Activated T-helper 2 cell treated with anti-CD3 and anti-CD28 coated beads, Interferon-gamma antibody, Interleukin-2, Interleukin-4, amounts not matched to agents 10 μg/mL and 5 μg/mL and 100 μg/mL, durations not matched to agents 14 hours and 24 hours and 36 hours (primary cell): ENCODE results near the gene ALKBH3. TPM values are rescaled to one million over a fixed set of nuclear protein-coding genes. Genes with fewer than 3 reads are reported as not detected.

ENCODE experiments used
- DNase-seq: peaks from one replicate; pipeline ENCODE4 v3.0.0; 2021; ENCODE audit warnings: low spot score
- H3K27ac Mint-ChIP-seq: one replicate; pipeline ENCODE4 v1.8.0; 2021; ENCODE audit warnings: mixed read lengths
- H3K27me3 Mint-ChIP-seq: one replicate; pipeline ENCODE4 v1.8.0; 2021; ENCODE audit warnings: low read depth, mixed read lengths
- H3K36me3 Mint-ChIP-seq: one replicate; pipeline ENCODE4 v1.8.0; 2021; ENCODE audit warnings: low read depth, mixed read lengths
- H3K4me1 Mint-ChIP-seq: one replicate; pipeline ENCODE4 v1.8.0; 2021; ENCODE audit warnings: low read depth, mixed read lengths
- H3K4me3 Mint-ChIP-seq: one replicate; pipeline ENCODE4 v1.8.0; 2021; ENCODE audit warnings: low read depth, mild to moderate bottlenecking, moderate library complexity, mixed read lengths
- H3K9me3 Mint-ChIP-seq: one replicate; pipeline ENCODE4 v1.8.0; 2021; ENCODE audit warnings: mixed read lengths
- intact Hi-C: fragments of 100-400 bp; cut with micrococcal nuclease; formaldehyde crosslinking; loops from one replicate; pipeline ENCODE4 v1.15.1; 2023
- total RNA-seq: library from RNA; stranded (reverse); gene quantifications from 2 replicates; pipeline ENCODE4 v1.2.3, GENCODE V29; 2022

Gene ALKBH3
- total RNA-seq, 1 donor from 2014 or later: 32.7 TPM

DNA sequence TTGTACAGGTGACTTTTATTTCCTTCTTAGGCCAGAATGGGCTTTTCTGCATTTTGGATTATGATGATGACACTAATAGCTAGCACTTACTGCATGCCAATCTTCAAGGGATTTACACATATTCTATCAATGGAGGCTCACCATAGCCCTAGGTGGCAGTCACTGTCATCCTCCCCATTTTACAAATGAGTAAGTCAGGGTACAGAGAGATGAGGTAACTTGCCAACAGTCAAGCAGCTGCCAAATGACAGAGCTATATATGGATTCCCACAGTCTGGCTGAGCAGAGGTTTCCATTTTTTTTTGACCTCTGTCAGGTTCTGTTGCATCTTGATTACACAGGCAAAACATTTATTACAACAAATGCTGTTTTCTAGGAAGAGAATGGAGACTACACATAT is 38.0 kb downstream of the ALKBH3 start:
- H3K9me3 Mint-ChIP-seq: no peaks in the 10 kb centered on the region
- H3K27me3 Mint-ChIP-seq: no peaks in the 10 kb centered on the region
- peaks cover 37% of the 10 kb centered on the region for H3K36me3 Mint-ChIP-seq
- H3K4me3 Mint-ChIP-seq: no peak overlapping the region
- no peak for DNase-seq
- H3K4me1 Mint-ChIP-seq: peaks cover 9% of the 10 kb centered on the region
- H3K27ac Mint-ChIP-seq: no peak overlapping the region
- intact Hi-C loops: no loop called here

DNA sequence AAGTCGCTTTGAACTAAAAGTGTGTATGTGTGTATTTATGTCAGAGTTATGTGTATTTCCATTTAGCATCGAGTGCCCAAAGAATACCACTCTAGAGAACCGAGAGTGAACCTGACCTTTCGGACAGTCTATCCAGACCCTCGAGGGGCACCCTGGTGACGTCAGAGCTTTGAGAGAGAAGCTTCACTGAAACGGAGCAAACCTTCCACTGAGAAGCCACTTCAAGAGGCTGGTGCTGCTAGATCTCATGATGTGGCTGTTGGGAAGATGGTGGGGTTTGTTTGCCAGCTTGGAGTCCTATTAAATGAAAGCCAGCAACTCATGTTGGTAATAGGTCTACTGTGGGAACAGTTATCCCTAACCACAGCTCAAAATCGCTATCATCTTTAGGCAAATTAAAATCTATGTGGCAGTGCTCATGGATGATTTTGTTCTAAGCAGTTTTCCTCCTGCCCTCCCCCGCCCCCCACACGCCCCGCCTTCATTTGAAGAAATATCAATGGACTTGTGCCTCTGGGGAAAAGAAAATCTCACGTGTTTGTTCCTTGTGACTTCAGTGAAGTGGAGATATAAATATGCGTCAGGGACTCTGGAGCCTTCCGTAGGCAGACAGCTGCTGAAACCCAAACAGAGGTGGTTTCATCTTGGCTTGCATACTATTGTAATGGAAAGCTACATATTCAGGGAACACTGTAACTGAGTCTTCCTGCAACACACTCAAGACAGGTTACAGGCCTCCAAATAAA is 39.4 kb downstream of the ALKBH3 start:
- DNase-seq: no peak
- H3K4me3 Mint-ChIP-seq: no peak overlapping the region
- H3K9me3 Mint-ChIP-seq: no peaks in the 10 kb centered on the region
- no peak overlapping the region for H3K27ac Mint-ChIP-seq
- H3K4me1 Mint-ChIP-seq: peaks cover 9% of the 10 kb centered on the region
- peaks cover 27% of the 10 kb centered on the region for H3K36me3 Mint-ChIP-seq
- no peaks in the 10 kb centered on the region for H3K27me3 Mint-ChIP-seq
- intact Hi-C loops: loop anchor here (2.0 kb wide), 1 partner anchor 51 kb away; no protein-coding TSS in a partner anchor

GRCh38 chr11:43920598-43921419 is 40.2 kb downstream of the ALKBH3 start:
- H3K4me3 Mint-ChIP-seq: no peak overlapping the region
- H3K36me3 Mint-ChIP-seq: peaks cover 24% of the 10 kb centered on the region
- no peaks in the 10 kb centered on the region for H3K27me3 Mint-ChIP-seq
- DNase-seq: no peak
- intact Hi-C loops: loop anchor here (2.0 kb wide), 1 partner anchor 52 kb away; no protein-coding TSS in a partner anchor
- no peaks in the 10 kb centered on the region for H3K9me3 Mint-ChIP-seq
- peaks cover 9% of the 10 kb centered on the region for H3K4me1 Mint-ChIP-seq
- H3K27ac Mint-ChIP-seq: no peak overlapping the region

DNA sequence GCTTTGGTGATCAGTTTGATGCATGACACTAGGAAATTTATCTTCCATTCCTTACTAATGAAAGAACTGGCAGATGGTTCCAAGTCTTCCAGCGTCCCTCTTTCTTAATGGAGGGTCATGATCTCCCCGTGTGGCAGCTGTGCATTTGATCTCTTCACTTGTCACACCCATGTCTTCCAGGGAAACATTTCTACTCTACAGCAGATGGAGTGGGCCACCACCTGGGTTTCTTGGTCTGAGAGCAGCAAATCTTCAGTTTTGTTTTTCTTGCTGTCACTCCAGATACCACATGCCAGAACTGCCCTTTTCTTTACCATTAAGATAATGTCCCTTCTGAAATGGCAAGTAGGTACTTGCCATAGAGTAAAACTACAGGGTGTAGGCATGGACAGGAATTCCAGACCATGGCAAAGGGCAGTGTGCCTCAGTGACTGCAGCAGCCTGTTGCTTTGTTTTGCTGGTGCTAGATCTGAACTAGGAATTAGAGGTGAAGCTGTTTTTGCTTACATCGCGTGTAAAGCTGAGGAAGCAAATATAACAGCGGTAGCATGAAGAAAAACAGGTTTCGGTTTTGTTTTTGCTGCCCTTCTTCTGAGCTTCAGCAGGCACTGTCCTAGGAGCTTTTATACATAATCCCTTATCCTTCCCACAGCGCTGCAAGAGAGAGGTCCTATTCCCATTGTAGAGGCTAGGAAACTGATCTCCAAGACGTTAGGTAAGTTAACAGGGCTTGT is 41.1 kb downstream of the ALKBH3 start:
- Mint-ChIP-seq H3K9me3 (no peaks in the 10 kb centered on the region), H3K27me3 (no peaks in the 10 kb centered on the region), H3K36me3 (peaks cover 24% of the 10 kb centered on the region), H3K27ac (no peak overlapping the region), H3K4me3 (no peak overlapping the region), H3K4me1 (peaks cover 9% of the 10 kb centered on the region)
- no peak for DNase-seq
- intact Hi-C loops: loop anchor here (2.0 kb wide), 1 partner anchor 53 kb away; no protein-coding TSS in a partner anchor

DNA sequence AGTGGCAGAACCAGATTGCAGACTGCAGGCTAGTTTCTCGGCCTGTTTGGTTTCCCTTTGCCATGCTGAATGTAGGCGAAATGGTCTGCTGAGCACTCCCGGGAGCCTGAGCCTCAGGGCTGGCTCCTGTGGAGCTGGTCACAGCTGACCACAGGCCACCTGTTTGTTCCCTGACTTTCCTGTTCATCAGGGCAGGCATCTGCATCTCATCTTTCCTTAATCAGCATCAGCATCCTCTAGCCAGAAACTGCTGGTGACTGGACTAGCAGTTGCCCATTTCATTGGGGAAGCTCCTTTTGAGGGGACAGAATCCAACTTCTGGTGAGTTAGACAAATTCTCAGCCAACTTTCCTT is 41.6 kb downstream of the ALKBH3 start:
- H3K4me1 Mint-ChIP-seq: peaks cover 9% of the 10 kb centered on the region
- H3K36me3 Mint-ChIP-seq: peaks cover 24% of the 10 kb centered on the region
- intact Hi-C loops: no loop called here
- DNase-seq: no peak
- H3K4me3 Mint-ChIP-seq: no peak overlapping the region
- no peaks in the 10 kb centered on the region for H3K27me3 Mint-ChIP-seq
- H3K9me3 Mint-ChIP-seq: no peaks in the 10 kb centered on the region
- no peak overlapping the region for H3K27ac Mint-ChIP-seq

GRCh38 chr11:43922744-43923405 is 42.2 kb downstream of the ALKBH3 start:
- H3K27ac Mint-ChIP-seq: no peak overlapping the region
- intact Hi-C loops: no loop called here
- no peak overlapping the region for H3K4me3 Mint-ChIP-seq
- H3K4me1 Mint-ChIP-seq: peaks cover 9% of the 10 kb centered on the region
- no peaks in the 10 kb centered on the region for H3K9me3 Mint-ChIP-seq
- no peaks in the 10 kb centered on the region for H3K27me3 Mint-ChIP-seq
- H3K36me3 Mint-ChIP-seq: peaks cover 24% of the 10 kb centered on the region
- no peak for DNase-seq

DNA sequence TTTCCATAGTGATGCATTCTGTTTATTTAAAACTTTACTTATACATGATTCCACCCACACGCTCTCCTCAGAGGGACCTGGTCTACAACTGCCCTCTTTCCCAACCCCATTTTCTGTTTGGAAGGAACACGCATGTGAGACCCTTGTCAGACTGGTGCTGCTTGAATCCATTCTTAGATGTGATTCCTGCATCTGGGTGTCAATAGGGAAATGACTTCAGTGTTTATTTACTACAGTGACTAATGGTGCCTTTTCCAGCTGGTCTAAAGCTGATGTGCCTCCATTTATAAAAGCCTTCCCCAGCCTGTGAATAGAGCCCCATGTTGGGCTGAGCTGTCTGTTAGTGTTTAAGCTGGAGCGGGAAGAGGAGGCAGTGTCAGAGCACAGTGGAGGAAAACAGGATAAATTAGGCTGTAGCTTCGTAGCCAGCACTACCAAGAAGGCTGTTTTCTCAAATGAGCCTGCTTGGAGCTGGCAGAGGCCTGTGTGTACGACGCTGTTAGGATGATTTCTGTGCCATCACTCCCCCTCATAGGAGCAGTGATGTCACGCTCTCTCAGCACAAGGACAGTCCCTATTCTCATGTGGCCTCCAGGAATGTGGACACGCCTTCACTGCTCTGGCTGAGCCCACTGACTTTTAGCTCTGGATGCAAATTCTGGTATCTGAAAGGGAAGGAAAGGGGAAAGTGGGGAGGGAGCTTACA is 42.9 kb downstream of the ALKBH3 start:
- Mint-ChIP-seq H3K27ac (no peak overlapping the region), H3K4me3 (no peak overlapping the region), H3K4me1 (peaks cover 9% of the 10 kb centered on the region), H3K27me3 (no peaks in the 10 kb centered on the region), H3K9me3 (no peaks in the 10 kb centered on the region), H3K36me3 (peaks cover 20% of the 10 kb centered on the region)
- intact Hi-C loops: no loop called here
- DNase-seq: no peak

GRCh38 chr11:43924112-43924855 is 43.7 kb downstream of the ALKBH3 start:
- no peak for DNase-seq
- intact Hi-C loops: no loop called here
- Mint-ChIP-seq H3K36me3 (peaks cover 16% of the 10 kb centered on the region), H3K27ac (no peak overlapping the region), H3K4me3 (no peak overlapping the region), H3K27me3 (no peaks in the 10 kb centered on the region), H3K4me1 (peaks cover 9% of the 10 kb centered on the region), H3K9me3 (no peaks in the 10 kb centered on the region)

DNA sequence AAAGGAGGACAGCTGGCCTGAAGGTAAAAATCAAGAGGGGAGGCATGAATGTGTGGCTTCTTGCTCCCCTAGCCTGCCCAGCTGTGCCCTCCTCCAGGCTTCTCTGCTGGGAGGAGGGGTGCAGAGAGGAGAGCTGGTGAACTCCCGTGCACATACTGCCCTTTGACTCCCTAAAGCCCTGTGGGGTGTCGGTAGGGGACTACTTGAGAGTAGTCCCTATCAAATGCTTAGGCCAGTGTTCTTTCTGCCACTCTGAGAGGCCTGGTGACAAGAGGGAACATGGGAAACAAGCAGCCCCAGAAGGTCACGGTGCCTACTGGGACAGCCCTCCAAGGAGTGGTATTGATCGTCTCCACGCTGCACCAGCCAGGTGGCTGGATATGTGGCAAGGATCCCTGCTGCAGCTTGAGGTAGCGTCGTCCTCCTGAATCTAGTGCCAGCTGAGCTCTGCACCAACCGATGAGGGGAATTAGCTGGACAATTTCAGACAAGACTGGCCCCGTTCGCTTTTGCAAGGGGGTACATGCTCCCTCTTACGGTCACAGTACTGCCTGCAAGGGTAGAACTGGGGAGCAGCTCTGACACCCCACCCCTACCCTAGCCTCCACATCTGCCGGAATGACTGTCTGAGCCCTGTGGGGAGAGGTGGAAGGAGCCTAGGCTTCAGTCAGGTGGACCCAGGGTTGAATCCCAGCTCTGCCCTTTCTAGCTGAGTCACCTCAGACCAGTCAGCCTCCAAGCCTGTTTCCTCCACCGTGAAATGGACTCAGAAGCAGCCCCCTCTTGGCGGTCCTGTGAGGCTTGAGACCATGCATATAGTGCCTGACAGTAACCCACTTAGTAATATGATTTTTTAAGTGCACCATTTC is 44.7 kb downstream of the ALKBH3 start:
- Mint-ChIP-seq H3K27ac (no peak overlapping the region), H3K27me3 (no peaks in the 10 kb centered on the region), H3K36me3 (peaks cover 10% of the 10 kb centered on the region), H3K4me3 (no peak overlapping the region), H3K9me3 (no peaks in the 10 kb centered on the region), H3K4me1 (peaks cover 9% of the 10 kb centered on the region)
- DNase-seq: no peak
- intact Hi-C loops: no loop called here

GRCh38 chr11:43925932-43926505 is 45.4 kb downstream of the ALKBH3 start:
- intact Hi-C loops: no loop called here

DNA sequence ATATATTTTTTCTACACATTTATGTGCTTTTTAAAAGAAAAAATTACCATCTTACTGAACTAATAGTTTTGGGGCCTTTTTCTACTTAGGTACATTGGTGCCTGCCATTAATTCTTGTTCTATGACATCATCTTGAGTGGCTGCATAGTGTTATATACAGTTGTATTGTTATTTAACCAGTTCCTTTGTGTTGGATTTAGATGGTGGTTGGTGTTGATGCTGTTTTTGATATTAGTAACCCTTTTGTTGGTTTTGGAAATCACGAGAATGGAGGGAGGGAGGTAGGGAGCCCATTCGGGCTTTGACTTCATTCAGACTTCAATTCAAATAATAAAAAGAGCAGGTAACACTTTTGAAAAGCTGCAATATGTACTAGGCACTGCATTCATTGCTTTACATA is 46.4 kb downstream of the ALKBH3 start:
- H3K4me3 Mint-ChIP-seq: no peak overlapping the region

More at GRCh38 chr11:43925932-43926505, 45.4 kb downstream of the ALKBH3 start:
- Mint-ChIP-seq H3K27me3 (no peaks in the 10 kb centered on the region), H3K27ac (no peak overlapping the region), H3K4me1 (peaks cover 3% of the 10 kb centered on the region), H3K4me3 (no peak overlapping the region), H3K9me3 (no peaks in the 10 kb centered on the region), H3K36me3 (peaks cover 4% of the 10 kb centered on the region)
- DNase-seq: no peak

More for the DNA sequence above, 46.4 kb downstream of the ALKBH3 start:
- intact Hi-C loops: no loop called here
- Mint-ChIP-seq H3K9me3 (no peaks in the 10 kb centered on the region), H3K36me3 (no peaks in the 10 kb centered on the region), H3K27ac (no peak overlapping the region), H3K4me1 (no peaks in the 10 kb centered on the region), H3K27me3 (no peaks in the 10 kb centered on the region)
- no peak for DNase-seq
